HG02970 (cell line): ENCODE data around the gene FAM83C.
A peak's percentile ranks its signal among the peaks of the same experiment; 100 is the strongest.

Experiments used
- ATAC-seq: cut with Tn5 transposase; IDR thresholded peaks from one replicate; pipeline ENCODE4 v1.9.1; 2021; ENCODE audit warnings: mild to moderate bottlenecking, moderate library complexity, moderate number of reproducible peaks; ENCODE audit not compliant: unreplicated experiment, low FRiP score

FAM83C gene

DNA sequence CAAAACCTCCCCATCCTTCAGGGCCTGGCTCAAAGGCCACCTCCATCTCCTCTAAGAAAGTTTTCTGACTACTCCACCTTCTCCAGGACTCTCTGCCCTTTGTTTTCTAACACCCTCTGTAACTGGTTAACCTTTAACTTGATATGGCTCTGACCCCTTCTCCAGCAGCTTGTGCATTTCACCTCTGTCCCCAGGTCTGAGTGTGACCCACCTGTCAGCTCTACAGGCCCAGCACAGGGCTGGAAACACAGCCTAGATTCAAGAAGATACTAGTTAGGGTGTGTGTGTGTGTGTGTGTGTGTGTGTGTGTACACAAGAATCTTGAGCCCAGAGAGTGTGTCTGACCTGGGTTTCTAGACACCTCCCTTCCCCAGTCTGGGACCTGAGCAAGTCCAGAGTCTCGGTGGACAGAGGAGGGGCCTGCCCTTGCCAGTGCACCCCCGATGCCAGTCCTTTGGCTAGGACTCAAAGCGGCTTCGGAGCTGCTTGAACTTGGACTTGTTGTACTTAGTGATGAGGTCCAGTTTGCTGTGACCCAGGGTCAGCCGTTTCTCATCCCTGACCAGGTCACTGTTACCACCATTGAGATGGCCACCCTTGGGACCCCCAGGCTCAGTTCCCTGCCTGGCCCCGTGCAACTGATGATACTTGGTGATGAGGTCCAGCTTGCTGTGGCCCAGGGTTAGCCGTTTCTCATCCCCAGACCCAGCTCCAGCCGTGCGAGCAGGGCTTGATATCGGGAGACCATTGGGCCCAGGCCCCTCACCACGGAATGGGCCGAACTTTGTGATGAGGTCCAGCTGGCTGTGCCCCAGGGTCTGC, 5.9 kb downstream of the FAM83C start:
- ATAC-seq = no peak

DNA sequence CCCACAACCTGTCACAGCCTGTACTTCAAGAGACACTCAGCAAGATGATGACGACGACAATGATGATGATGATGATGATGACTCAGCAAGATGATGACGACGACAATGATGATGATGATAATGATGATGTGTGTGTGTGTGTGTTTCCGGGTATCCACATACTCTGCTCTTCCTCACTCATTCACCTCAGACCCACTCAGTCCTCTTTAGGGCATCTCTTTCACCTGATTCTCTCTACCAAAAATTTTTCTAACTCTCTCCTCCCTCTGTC, 6.5 kb downstream of the FAM83C start:
- no peak for ATAC-seq

DNA sequence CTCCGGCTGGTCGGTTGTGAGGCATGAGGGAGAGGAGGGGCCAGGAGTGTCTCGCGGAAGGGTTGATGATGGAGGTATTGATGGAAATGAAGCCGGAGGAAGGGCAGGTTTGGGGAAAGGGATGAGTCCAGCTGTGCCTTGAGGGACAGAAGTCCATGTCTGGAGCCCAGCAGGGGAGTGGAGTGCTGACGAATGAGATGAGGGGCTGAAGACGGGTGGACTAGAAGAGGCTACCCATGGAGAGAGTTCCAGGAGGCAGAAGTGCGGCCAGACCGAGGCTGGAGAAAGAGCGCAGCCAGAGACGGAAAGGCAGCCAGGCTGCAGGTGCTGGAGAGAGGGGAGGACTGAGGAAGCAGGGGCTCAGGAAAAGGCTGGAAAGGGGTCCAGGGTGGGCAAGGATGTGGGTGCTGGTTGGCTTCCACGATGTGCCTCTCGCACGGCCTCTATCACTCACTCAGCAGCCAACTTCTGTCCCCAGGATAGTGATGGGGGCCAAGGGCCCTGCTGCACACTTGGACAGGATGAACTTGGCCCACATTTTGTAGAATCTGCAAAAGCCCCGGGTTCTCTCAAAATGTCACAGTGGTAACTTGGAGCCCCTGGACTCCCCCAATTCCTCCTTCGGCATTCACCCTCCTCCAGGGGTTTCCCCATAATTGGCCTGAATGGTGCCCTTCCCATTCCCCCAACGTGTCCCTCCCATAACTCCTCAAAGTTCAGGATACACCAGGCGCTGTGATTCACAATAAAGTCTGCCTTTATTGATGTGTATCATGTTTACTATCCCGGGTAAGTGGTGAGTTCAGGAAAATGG, 7.0 kb downstream of the FAM83C start:
- ATAC-seq = peak; percentile 26

DNA sequence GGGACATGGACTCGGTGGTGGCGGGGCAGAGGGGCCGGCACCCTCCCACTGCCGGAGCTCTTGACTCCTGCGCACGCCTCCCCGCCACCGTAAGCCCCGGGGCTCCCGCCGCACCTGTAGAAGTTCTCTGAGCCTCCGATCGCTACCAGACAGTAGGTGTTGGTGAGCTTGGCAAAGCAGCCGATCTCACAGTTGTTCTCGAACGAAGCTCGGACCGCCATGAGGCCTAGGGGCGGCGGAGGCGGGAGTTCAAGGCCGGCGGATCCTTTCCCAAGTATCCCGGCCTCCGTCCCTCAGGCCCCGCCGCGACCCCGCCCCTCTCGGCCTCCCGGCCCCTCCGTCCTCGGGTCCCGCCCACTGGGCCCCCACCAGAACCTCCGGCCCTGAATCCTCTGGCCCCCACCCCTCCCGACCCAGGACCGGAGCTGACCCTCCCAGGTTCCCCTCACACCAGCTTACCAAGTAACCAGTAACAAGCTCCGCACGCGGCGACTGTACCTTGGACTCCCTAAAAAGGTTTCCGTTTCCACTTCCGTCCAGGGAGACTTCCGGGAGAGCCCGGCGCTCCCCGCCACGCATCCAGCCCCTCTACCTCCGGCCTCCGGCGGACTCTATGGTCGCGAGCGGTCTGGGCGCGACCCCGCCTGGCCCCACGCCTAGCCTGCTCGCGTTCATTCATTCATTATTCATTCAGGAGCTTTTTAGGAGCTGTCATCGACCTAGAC, 7.8 kb downstream of the FAM83C start, which contains the start of gene EIF6:
EIF6 (minus strand) TSS at position 506 of the 725 bp plus-strand sequence; CDS start at position 221, 285 bp downstream.
- peak; percentile 66 for ATAC-seq

DNA sequence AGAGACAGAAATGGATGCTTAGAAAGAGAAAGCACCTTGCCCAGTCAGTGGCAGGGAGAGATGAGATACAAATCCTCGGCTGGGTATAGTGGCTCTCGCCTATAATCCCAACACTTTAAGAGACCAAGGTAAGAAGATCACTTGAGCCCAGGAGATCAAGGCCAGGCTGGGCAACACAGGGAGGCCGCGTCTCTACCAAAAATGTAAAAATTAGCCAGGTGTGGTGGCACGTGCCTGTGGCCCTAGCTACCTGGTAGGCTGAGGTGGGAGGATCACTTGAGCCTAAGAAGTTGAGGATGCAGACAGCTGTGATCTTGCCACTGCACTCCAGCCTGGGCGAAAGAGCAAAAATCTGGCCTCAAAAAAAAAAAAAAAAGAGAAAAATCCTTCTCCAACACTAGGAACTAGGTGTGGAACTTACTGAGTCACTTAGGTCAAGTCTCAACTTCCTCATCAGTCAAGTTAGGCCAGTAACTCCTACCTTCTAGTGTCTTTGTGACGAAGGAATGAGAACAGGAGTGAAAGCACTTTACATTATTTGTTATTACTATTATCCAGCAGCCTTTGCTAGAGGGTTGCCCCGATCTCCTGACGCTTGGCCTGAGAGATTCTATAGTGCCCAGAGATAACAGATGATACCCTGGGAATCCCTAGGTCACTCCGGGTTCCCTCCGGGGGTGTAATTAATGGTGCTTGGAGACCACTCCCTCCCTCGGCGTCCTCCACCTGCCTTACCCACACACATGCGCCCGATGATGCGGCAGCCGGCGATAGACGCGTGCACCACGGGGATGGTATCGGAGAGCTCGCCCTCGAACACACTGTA, 8.6 kb downstream of the FAM83C start:
- ATAC-seq = no peak

DNA sequence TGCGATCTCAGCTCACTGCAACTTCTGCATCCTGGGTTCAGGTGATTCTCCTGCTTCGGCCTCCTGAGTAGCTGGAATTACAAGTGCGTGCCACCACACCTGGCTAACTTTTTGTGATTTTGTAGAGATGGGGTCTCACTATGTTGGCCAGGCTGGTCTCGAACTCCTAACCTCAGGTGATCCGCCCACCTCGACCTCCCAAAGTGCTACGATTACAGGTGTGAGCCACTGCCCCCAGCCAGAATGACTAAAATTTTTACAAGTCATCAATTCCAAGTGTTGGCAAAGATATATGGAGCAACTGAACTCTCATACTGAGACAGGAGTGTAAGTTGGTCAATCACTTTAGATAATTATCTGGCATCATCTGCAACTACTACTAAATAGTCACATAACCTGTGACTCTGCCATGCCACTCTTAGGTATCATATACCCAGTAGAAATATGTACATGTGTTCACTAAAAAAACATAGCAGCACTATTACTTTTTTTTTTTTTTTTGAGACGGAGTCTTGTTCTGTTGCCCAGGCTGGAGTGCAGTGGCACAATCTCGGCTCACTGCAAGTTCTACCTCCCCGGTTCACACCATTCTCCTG, 10.6 kb downstream of the FAM83C start:
- no peak for ATAC-seq

DNA sequence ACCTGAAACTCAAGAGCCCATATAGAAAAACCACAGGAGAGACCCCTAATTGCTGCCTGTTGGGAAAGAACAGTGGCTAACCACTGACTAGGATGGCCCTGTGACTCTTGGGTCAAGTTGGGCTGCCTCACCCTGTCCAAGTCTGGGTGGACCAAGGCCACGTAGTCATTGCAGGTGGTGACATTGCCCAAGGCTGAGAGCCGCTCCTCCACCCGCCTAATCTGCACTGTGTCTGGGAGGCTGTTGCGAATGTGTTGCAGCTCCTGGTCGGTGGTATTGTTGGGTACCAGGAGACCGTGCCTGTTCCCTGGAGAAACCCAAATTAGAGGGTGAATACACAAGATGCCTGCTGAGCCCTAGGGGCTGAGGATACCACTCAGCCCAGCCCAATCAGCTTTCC, 11.7 kb downstream of the FAM83C start:
- ATAC-seq = no peak

DNA sequence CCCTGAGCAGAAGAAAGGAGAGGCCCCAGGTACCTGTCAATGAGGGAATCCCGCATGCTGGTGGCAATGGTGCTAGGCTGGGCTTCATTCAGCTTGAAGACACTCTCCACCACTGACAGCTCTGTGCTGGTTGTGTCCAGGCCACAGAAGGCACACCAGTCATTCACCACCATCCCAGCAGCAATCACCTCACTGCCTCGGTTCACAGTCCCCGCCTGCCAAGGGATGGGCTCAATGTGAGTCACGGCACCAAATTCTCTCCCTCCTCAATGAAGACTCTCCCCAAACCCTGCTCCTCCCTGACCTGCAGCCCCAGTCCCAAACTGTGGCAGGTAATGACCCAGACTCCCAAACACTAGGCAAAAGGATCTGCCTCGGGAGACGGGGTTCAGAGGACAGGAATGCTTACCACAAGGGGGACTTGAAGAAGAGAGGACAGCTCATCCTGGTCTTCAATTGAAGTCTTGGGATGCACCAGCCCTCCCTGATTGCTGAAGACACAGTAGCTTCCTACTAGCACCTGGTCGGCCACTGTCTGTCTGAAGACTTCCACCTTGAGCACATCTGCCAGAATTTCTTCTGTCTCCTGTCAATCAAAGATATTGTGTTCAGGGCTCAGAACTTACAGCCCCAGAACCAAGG, 12.6 kb downstream of the FAM83C start:
- no peak for ATAC-seq

DNA sequence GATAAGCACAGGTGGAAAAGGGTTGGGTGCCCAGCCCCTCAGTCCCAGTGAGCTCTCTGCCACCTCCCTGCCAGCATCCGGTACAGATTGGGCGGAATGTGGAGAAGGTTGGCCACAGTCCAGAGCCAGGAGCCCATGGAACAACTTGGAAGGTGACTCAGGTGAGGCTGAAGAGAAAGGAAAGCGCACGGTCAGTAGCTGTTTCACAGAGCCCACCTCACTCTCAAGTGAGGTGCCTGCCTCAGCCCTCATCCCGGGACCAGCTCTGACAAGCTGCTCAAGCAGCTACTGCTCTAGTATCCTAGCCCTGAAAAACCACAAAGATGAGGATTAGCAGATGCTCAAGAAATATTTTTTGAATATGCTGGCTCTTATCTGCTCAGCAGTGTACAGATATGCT, 13.2 kb downstream of the FAM83C start:
- ATAC-seq = no peak

DNA sequence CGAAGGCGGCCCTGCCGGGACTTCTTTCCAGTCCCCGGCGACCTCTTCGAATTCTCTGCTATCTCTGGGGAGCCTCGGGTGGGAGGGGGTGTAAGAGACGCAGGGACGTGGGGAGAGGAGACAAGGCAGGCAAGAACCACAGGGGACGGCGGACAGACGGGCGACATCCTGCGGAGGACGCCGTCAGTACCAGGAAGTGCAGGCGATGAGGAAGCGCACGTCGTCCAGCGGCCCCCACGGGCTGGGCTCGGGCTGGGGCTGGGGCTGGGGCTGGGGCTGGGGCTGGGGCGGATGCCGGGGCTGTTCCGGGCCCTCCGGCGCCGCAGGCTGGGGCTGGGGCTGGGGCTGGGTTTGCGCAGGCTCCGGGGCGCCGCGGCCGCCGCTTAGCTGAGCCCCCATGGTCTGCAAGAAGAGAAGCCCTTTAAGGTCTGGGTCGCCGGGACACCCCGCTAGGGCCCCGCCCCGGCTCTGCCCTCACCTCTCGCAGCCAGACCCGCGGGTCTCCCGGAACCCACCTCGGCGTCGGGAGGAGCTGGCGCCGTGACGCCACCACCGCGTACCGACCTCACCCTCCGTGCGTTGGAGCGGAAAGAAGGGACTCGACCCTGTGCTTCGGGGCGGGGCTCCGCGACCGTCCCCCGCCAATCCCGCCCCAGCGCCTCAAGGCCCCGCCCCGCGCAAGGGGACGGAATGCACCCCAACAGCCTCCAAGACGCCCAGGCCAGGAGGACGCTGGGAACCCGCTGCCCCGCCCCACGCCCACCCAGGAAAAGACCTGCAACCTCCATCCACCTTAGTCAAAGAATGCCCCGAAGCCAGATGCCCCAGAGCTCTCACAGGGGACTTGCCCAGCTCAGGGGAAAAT, 14.5 kb downstream of the FAM83C start, which contains the start of gene MMP24OS:
MMP24OS (minus strand) TSS at position 592 of the 865 bp plus-strand sequence; CDS start at position 399, 193 bp downstream.
- ATAC-seq = peak; percentile 83

DNA sequence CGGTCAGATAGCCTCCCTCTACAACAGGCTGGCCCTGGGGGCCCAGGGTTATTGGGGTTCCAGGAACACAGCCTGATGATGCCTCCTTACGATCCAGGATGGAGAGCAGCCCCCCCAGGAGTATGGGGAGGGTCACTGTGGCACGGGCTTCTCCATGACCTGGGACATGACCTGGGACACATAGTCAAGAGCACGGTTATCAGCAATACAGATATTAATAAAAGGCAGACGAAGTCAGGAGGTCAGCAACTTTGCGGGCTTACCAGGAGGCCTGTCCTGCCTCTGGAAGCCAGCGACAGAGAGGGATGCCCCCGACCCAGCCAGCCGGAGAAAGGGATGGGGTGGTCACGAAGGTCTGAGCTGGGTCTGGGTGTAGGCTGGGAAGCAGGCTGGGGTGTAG, 15.1 kb downstream of the FAM83C start:
- no peak for ATAC-seq

DNA sequence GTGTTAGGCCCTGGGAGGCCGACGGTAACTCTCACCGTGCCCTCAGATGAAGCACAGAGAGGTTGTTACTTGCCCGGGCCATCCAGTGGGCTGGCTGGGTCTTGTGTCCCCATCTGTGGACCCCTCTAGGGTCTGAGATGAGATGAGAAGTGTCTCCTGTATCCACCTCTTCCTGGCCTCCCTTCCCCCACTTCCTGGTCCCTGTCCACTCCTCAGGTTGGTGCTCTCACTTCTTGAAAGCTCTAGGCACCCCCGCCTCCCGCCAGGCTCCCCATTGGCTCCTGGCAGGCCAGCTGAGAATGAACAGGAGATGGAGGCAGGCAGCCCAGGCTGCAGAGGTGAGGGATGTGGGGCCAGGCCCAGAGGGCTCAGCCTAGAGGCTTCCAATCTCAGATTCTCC, 15.8 kb downstream of the FAM83C start:
- no peak for ATAC-seq

DNA sequence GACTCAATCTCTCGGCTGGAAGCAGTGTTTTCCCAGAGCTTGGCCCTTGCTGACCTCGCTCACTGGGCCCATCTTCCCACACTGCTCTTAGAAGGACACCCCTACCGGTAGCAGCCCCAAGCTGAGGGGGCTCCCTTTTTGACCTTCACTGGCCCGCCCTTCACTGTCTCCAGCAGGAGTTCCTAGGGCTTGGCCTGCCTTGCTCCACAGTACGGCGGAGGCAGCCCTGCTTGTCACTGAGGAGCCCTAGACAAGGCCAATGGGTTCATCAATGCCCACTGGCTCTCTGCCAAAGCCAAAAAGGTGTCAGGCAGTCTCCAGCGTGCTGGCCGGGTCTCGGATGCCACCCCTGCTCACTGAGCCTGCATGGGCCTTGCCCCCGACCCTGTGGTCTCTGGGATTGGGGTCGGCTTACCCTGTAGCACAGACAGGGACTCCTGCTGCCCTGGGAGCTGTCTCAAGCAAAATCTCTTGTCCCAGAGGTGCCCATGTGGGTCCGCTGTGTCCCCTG, 16.4 kb downstream of the FAM83C start:
- ATAC-seq = no peak

DNA sequence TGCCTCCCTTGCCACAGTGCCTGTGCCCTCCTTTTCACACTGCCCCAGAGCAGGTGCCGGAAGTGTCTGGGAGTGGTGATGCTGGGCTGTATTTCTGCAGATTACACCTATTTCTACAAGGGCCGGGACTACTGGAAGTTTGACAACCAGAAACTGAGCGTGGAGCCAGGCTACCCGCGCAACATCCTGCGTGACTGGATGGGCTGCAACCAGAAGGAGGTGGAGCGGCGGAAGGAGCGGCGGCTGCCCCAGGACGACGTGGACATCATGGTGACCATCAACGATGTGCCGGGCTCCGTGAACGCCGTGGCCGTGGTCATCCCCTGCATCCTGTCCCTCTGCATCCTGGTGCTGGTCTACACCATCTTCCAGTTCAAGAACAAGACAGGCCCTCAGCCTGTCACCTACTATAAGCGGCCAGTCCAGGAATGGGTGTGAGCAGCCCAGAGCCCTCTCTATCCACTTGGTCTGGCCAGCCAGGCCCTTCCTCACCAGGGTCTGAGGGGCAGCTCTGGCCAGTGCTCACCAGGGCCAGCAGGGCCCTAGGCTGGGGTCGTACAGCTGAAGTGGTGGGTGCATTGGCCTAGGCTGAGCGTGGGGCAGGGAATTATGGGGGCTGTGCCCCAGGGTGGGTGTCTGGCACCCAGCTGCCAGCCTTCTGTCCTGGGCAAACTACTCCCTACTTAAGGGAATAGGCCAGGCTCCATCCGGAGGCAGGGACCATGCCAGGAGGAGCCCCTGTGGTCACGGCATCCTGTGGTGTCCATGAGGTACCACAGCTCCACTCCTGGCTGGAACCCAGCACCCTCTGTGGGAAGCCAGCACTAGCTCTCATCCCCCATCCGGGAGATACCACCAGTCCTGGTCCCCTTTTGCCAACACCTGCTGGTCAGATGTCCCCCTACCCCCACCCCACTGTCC, 17.8 kb downstream of the FAM83C start:
- ATAC-seq = no peak

DNA sequence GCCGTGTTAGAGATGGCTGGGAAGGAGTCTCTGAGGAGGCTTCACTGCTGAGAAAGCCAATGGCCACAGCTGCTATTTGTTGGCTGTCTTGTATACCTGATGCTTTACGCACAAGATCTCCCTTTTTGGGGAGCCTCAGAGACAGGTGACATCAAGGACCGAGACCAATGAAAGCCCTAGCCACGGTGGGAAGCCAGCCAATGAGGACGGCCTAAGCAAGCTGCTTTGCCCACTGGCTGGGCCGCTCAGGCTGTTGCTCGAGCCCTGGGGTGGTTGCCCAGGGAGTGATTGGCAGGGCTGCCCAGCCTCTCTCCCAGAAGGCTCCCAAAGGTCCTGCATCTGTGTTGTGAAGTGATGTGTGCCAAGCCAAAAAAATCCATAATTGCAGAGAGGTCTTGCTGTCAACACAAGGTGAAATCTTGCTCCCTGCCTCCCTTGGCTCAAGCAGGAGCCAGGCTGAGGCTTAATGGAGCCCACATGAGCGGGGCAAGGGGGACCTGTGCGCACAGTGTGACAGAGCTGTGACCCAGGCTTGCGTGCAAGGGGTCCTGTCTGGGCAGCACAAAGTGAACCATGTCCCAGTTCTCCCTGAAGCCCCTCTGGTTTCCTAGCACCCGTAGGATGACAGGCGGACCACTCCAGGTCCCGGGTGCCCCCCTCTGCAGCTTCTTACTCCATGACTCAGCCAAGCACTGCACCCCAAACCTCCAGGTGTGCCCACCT, 18.6 kb downstream of the FAM83C start:
- no peak for ATAC-seq

DNA sequence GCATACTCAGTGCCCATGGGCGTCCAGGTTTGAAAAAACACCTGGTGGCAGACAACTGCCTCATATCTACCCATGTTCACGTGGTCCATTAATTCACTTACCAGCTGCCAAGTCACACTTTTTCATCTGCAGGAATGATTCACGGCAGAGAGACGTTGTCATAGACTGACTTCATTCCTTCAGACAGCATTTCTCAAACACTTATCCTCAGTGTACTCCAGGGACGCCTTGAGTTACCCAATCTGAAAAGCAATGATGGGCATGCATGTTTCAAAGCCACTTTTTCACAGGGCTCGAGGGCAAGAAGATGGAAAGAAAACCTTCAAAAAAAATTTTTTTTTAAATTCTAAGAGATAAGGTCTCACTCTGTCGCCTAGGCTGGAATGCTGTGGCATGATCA, 20.3 kb downstream of the FAM83C start:
- ATAC-seq = no peak
